Measurements from ENCODE around the gene USP25. TPM values are rescaled to one million over a fixed set of nuclear protein-coding genes. Genes with fewer than 3 reads are reported as not detected.

The USP25 gene
- total RNA-seq, 1 experiment from 2014 or later = 35.1 TPM

DNA sequence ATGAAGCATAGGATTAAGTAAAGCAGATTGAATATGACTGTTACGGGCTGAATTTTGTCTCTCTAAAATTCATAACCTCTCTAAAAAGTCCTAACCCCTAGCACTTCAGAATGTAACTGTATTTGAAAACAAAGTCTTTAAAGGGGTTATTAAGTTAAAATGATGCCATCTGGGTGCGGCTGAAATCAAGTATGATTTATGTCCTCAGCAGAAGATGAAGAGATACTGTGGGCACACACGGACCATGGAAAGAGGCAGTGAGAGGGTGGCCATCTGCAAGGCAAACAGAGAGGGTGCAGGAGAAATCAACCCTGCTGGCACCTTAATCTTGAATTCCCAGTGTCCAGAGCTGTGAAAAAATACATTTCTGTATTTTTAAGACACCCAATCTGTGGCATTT, 3.8 kb upstream of the USP25 start:
- H3K27me3 Mint-ChIP-seq (ENCODE audit: low read depth) = peaks cover 5% of the 10 kb centered on the region; the same call in 1 of the 2 replicates

More for the DNA sequence above, 3.8 kb upstream of the USP25 start:
- H3K4me2 ChIP-seq (ENCODE audit: insufficient read depth, insufficient read length, low read length) = no peak overlapping the region
- no CpG with 5 or more reads among the region's 3 CpGs for WGBS (ENCODE audit: extremely low coverage, insufficient read length, low lambda C conversion rate)
- TF ChIP-seq, protein P1, sequence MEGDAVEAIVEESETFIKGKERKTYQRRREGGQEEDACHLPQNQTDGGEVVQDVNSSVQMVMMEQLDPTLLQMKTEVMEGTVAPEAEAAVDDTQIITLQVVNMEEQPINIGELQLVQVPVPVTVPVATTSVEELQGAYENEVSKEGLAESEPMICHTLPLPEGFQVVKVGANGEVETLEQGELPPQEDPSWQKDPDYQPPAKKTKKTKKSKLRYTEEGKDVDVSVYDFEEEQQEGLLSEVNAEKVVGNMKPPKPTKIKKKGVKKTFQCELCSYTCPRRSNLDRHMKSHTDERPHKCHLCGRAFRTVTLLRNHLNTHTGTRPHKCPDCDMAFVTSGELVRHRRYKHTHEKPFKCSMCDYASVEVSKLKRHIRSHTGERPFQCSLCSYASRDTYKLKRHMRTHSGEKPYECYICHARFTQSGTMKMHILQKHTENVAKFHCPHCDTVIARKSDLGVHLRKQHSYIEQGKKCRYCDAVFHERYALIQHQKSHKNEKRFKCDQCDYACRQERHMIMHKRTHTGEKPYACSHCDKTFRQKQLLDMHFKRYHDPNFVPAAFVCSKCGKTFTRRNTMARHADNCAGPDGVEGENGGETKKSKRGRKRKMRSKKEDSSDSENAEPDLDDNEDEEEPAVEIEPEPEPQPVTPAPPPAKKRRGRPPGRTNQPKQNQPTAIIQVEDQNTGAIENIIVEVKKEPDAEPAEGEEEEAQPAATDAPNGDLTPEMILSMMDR (conservative IDR thresholded peaks at IDR 0.05) = no peak
- H2BK12ac ChIP-seq (ENCODE audit: insufficient read length, low read depth, low read length) = no peak overlapping the region
- H4K8ac ChIP-seq (replicated peaks; ENCODE audit: insufficient read length, low read depth, low read length) = no peak overlapping the region
- H2AFZ ChIP-seq (ENCODE audit: low read length) = no peak overlapping the region
- peaks cover 0 to 4% of the 10 kb centered on the region in 2 experiments; a peak in 3 of 5 replicates for H3K9me3 Mint-ChIP-seq
- H3K79me2 ChIP-seq (ENCODE audit: insufficient read depth, low read length) = no peaks in the 10 kb centered on the region
- H3K79me1 ChIP-seq (ENCODE audit: insufficient read depth, low read depth, low read length, poor library complexity, severe bottlenecking) = no peaks in the 10 kb centered on the region
- no peak overlapping the region for H2BK120ac ChIP-seq (ENCODE audit: low read depth, low read length, poor library complexity, severe bottlenecking)
- no peak overlapping the region for H2AK5ac ChIP-seq (ENCODE audit: insufficient read length, low read length)
- H3K23ac ChIP-seq (ENCODE audit: insufficient read length, low read depth, low read length) = no peak overlapping the region
- no peak for DNase-seq
- H3K4me1 ChIP-seq (ENCODE audit: insufficient read depth, low read length) = no peaks in the 10 kb centered on the region
- no peak overlapping the region for H3K4me3 Mint-ChIP-seq
- H2BK20ac ChIP-seq (ENCODE audit: low read depth, low read length, poor library complexity, severe bottlenecking) = no peak overlapping the region
- H3K9ac ChIP-seq (ENCODE audit: extremely low read depth, insufficient read length, low read length) = no peak overlapping the region
- H3K18ac ChIP-seq (ENCODE audit: insufficient read length, low read depth, low read length) = no peak overlapping the region
- peaks cover 0 to 3% (median 0%) of the 10 kb centered on the region in 3 experiments; a peak in 3 of 7 replicates for H3K36me3 Mint-ChIP-seq (ENCODE audit: insufficient read depth in 1 of 3, low read depth in 3 of 3)
- H3K4ac ChIP-seq (ENCODE audit: low read depth, low read length) = no peak overlapping the region
- H3K56ac ChIP-seq (ENCODE audit: insufficient read length, low read depth, low read length) = no peak overlapping the region
- no peak overlapping the region for H4K91ac ChIP-seq (ENCODE audit: insufficient read length, low read depth, low read length)
- H3K27me3 ChIP-seq (ENCODE audit: insufficient read depth, low read length) = no peaks in the 10 kb centered on the region
- no peak overlapping the region for H2BK15ac ChIP-seq (ENCODE audit: low read depth, low read length)
- no peak overlapping the region for H3K27ac Mint-ChIP-seq
- no peak overlapping the region for H4K5ac ChIP-seq (ENCODE audit: insufficient read length, low read depth, low read length)
- no peak overlapping the region for H3K14ac ChIP-seq (ENCODE audit: insufficient read depth, low read length)
- H2BK5ac ChIP-seq (ENCODE audit: insufficient read length, low read length) = no peak overlapping the region
- peaks cover 16 to 27% of the 10 kb centered on the region in 2 experiments for H3K4me1 Mint-ChIP-seq
- no peaks in the 10 kb centered on the region for H4K20me1 ChIP-seq (ENCODE audit: control insufficient read depth, insufficient read depth, insufficient read length)
- H3K27ac ChIP-seq (ENCODE audit: insufficient read length, low read depth, low read length) = no peak overlapping the region
- H3K9me3 ChIP-seq (ENCODE audit: control insufficient read depth, low read depth, low read length) = no peaks in the 10 kb centered on the region
- no peak overlapping the region for H3T11ph ChIP-seq (ENCODE audit: low read length)
- peaks cover 4% of the 10 kb centered on the region for H3K23me2 ChIP-seq (ENCODE audit: insufficient read length, low read depth, low read length, poor library complexity, severe bottlenecking)
